GM15510 (cell line): ENCODE results near the gene IFT57.

Experiments used
- POLR2A ChIP-seq: IDR thresholded peaks from 3 replicates; pipeline ENCODE4 v1.6.1; 2011; ENCODE audit warnings: borderline replicate concordance; ENCODE audit not compliant: insufficient read length; ENCODE audit errors: extremely low read depth

The IFT57 gene

GRCh38 chr3:108221911-108222852, at the start of gene IFT57:
Gene IFT57, minus strand, starts transcription at chr3:108222424. Its CDS starts 102 bp downstream, at chr3:108222322.
- TF ChIP-seq POLR2A: peak; percentile 70

- no peak for TF ChIP-seq POLR2A
These were observed 49.4 kb upstream of the IFT57 start for GRCh38 chr3:108271626-108272025.

- no peak for TF ChIP-seq POLR2A
These were observed 32.9 kb upstream of the IFT57 start for GRCh38 chr3:108255131-108255530.

GRCh38 chr3:108251844-108252243, 29.6 kb upstream of the IFT57 start:
- no peak for TF ChIP-seq POLR2A

- no peak for TF ChIP-seq POLR2A
These were observed 29.0 kb upstream of the IFT57 start for GRCh38 chr3:108251265-108251664.

- TF ChIP-seq POLR2A: no peak
These were observed 28.4 kb upstream of the IFT57 start for GRCh38 chr3:108250626-108251025.

- TF ChIP-seq POLR2A: no peak
These were observed 21.0 kb upstream of the IFT57 start for GRCh38 chr3:108243243-108243642.

GRCh38 chr3:108242776-108243175, 20.6 kb upstream of the IFT57 start:
- no peak for TF ChIP-seq POLR2A

- TF ChIP-seq POLR2A: no peak
These were observed 19.5 kb upstream of the IFT57 start for GRCh38 chr3:108241721-108242120.

GRCh38 chr3:108241146-108241545, 18.9 kb upstream of the IFT57 start:
- TF ChIP-seq POLR2A: no peak

GRCh38 chr3:108239082-108239481, 16.9 kb upstream of the IFT57 start:
- TF ChIP-seq POLR2A: no peak

- TF ChIP-seq POLR2A: no peak
These were observed 13.1 kb upstream of the IFT57 start for GRCh38 chr3:108235290-108235689.

GRCh38 chr3:108234387-108234957, 12.2 kb upstream of the IFT57 start:
- no peak for TF ChIP-seq POLR2A

GRCh38 chr3:108228286-108228685, 6.1 kb upstream of the IFT57 start:
- no peak for TF ChIP-seq POLR2A

- TF ChIP-seq POLR2A: no peak
These were observed 4.9 kb upstream of the IFT57 start for GRCh38 chr3:108227131-108227530.

- no peak for TF ChIP-seq POLR2A
These were observed 3.0 kb upstream of the IFT57 start for GRCh38 chr3:108225221-108225620.
